HEK293 (cell line): ENCODE data around the gene MAGEB4.

Experiments
- CTCF ChIA-PET: fragments of 350-600 bp; formaldehyde crosslinking; extraction: SDS; loops from one replicate; lab custom pipeline; 2021; ENCODE audit warnings: antibody characterized with exemption; lab: Yijun Ruan, JAX
- POLR2A ChIA-PET: fragments of 300-600 bp; formaldehyde crosslinking; extraction: SDS; loops from one replicate; lab custom pipeline; 2020; ENCODE audit warnings: antibody characterized with exemption, inconsistent platforms; lab: Yijun Ruan, JAX
- H3K27ac ChIP-seq: fragments of 200-500 bp; sonication (Bioruptor generic); 2 replicates; pipeline ENCODE4 v1.5.1; 2014; ENCODE audit warnings: low read depth, low read length, control low read depth, inconsistent platforms; ENCODE audit errors: extremely low read depth
- H3K36me3 ChIP-seq, 2 experiments: fragments of 200-500 bp in 1 of 2; sonication (Bioruptor generic) in 1 of 2; 1 replicate in 1 of 2; 2 replicates in 1 of 2; pipeline ENCODE4 v1.5.1; 2014 to 2017; ENCODE audit warnings: inconsistent platforms in 2 of 2, low read length in 2 of 2; ENCODE audit not compliant: control insufficient read depth in 2 of 2, insufficient read depth in 1 of 2
- H3K4me1 ChIP-seq: fragments of 200-500 bp; sonication (Bioruptor generic); 2 replicates; pipeline ENCODE4 v1.5.1; 2014; ENCODE audit warnings: mild to moderate bottlenecking, low read length, inconsistent platforms; ENCODE audit not compliant: control insufficient read depth, insufficient read depth
- H3K4me3 ChIP-seq: 2 replicates; pipeline ENCODE4 v1.5.1; 2011; ENCODE audit warnings: low read depth, mild to moderate bottlenecking, control low read depth, low read length, moderate library complexity
- H3K9me3 ChIP-seq: fragments of 200-500 bp; sonication (Bioruptor generic); 2 replicates; pipeline ENCODE4 v1.5.1; 2014; ENCODE audit warnings: low read depth, low read length, inconsistent platforms; ENCODE audit not compliant: control insufficient read depth, insufficient read depth
- KLF8 ChIP-seq: fragments of 450-650 bp; formaldehyde crosslinking; IDR thresholded peaks from 2 replicates; pipeline ENCODE4 v1.5.1; 2016; ENCODE audit warnings: missing biosample characterization, missing genetic modification characterization
- MEIS1 ChIP-seq: sonication (generic); formaldehyde crosslinking; IDR thresholded peaks from 2 replicates; pipeline ENCODE4 v1.8.1; 2022; ENCODE audit warnings: missing genetic modification reagents, mild to moderate bottlenecking, borderline replicate concordance
- TCF7L2 ChIP-seq: IDR thresholded peaks from 2 replicates; pipeline ENCODE4 v1.6.1; 2011; ENCODE audit warnings: low read depth, mild to moderate bottlenecking, inconsistent platforms, low read length, moderate library complexity, borderline replicate concordance
- ZBTB21 ChIP-seq: fragments of 450-650 bp; formaldehyde crosslinking; IDR thresholded peaks from 2 replicates; pipeline ENCODE4 v1.5.1; 2017; ENCODE audit warnings: missing biosample characterization, missing genetic modification characterization
- ZNF10 ChIP-seq: fragments of 450-650 bp; formaldehyde crosslinking; IDR thresholded peaks from 2 replicates; pipeline ENCODE4 v1.5.1; 2017; ENCODE audit warnings: missing biosample characterization, missing genetic modification characterization
- ZNF148 ChIP-seq: fragments of 450-650 bp; formaldehyde crosslinking; IDR thresholded peaks from 2 replicates; pipeline ENCODE4 v1.5.0; 2017; ENCODE audit warnings: missing biosample characterization, missing genetic modification characterization, borderline replicate concordance
- ZNF426 ChIP-seq: fragments of 450-650 bp; formaldehyde crosslinking; IDR thresholded peaks from 2 replicates; pipeline ENCODE4 v1.5.1; 2017; ENCODE audit warnings: missing biosample characterization, missing genetic modification characterization, mild to moderate bottlenecking, inconsistent platforms, moderate library complexity
- ZNF600 ChIP-seq: fragments of 450-650 bp; formaldehyde crosslinking; IDR thresholded peaks from 2 replicates; pipeline ENCODE4 v1.5.1; 2016; ENCODE audit warnings: missing biosample characterization, missing genetic modification characterization
- ZNF610 ChIP-seq: fragments of 450-650 bp; formaldehyde crosslinking; IDR thresholded peaks from 2 replicates; pipeline ENCODE4 v1.5.1; 2016; ENCODE audit warnings: missing biosample characterization, missing genetic modification characterization, borderline replicate concordance
- TF ChIP-seq, protein P1 (sequence below): fragments of 450-650 bp; formaldehyde crosslinking; IDR thresholded peaks from 2 replicates; pipeline ENCODE4 v1.5.1; 2017; ENCODE audit warnings: missing biosample characterization, missing genetic modification characterization
- TF ChIP-seq, protein P2 (sequence below): fragments of 450-650 bp; formaldehyde crosslinking; conservative IDR thresholded peaks from 2 replicates; pipeline ENCODE4 v1.5.1; 2016; ENCODE audit warnings: low read depth, missing biosample characterization, missing genetic modification characterization
- TF ChIP-seq, protein P3 (sequence below): fragments of 450-650 bp; formaldehyde crosslinking; IDR thresholded peaks from 2 replicates; pipeline ENCODE4 v1.5.1; 2016; ENCODE audit warnings: missing biosample characterization, missing genetic modification characterization, borderline replicate concordance
- TF ChIP-seq, protein P4 (sequence below): fragments of 450-650 bp; formaldehyde crosslinking; IDR thresholded peaks from 2 replicates; pipeline ENCODE4 v1.5.1; 2016; ENCODE audit warnings: missing biosample characterization, missing genetic modification characterization, borderline replicate concordance
- TF ChIP-seq, protein P5 (sequence below): fragments of 450-650 bp; formaldehyde crosslinking; IDR thresholded peaks from 2 replicates; pipeline ENCODE4 v1.5.1; 2016; ENCODE audit warnings: missing biosample characterization, missing genetic modification characterization

MAGEB4 gene

DNA sequence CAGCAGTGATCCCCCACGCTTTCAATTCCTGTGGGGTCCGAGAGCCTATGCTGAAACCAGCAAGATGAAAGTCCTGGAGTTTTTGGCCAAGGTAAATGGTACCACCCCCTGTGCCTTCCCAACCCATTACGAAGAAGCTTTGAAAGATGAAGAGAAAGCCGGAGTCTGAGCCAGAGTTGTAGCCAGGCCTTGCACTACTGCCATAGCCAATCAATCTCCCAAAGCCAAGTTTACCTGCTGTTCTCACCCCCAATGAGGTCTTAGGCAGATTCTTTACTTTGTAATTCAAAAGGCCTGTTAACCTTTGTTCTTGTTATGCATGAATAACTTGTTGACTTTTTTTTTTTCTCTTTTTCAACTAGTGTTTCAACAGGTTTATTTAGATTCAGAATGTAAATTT, 22.4 kb upstream of the MAGEB4 start:
- H3K4me3 ChIP-seq: no peak overlapping the region
- H3K36me3 ChIP-seq: no peaks in the 10 kb centered on the region
- no peaks in the 10 kb centered on the region for H3K4me1 ChIP-seq
- no peaks in the 10 kb centered on the region for H3K9me3 ChIP-seq
- no peak overlapping the region for H3K27ac ChIP-seq
- CTCF ChIA-PET: interaction anchor here (0.6 kb wide), 1 partner anchor 78 kb away, joined by 3 read pairs; no protein-coding TSS in a partner anchor
- TF ChIP-seq ZNF10 (tag by site-specific recombination) (no peak), MEIS1 (CRISPR knock-in tag) (no peak), KLF8 (tag by site-specific recombination) (no peak), ZNF148 (no peak), ZNF610 (tag by site-specific recombination) (no peak), ZBTB21 (tag by site-specific recombination) (no peak), TCF7L2 (no peak), ZNF600 (tag by site-specific recombination) (no peak), ZNF426 (tag by site-specific recombination) (no peak)
- TF ChIP-seq, protein P1, sequence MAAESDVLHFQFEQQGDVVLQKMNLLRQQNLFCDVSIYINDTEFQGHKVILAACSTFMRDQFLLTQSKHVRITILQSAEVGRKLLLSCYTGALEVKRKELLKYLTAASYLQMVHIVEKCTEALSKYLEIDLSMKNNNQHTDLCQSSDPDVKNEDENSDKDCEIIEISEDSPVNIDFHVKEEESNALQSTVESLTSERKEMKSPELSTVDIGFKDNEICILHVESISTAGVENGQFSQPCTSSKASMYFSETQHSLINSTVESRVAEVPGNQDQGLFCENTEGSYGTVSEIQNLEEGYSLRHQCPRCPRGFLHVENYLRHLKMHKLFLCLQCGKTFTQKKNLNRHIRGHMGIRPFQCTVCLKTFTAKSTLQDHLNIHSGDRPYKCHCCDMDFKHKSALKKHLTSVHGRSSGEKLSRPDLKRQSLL (tag by site-specific recombination): no peak
- TF ChIP-seq, protein P2, sequence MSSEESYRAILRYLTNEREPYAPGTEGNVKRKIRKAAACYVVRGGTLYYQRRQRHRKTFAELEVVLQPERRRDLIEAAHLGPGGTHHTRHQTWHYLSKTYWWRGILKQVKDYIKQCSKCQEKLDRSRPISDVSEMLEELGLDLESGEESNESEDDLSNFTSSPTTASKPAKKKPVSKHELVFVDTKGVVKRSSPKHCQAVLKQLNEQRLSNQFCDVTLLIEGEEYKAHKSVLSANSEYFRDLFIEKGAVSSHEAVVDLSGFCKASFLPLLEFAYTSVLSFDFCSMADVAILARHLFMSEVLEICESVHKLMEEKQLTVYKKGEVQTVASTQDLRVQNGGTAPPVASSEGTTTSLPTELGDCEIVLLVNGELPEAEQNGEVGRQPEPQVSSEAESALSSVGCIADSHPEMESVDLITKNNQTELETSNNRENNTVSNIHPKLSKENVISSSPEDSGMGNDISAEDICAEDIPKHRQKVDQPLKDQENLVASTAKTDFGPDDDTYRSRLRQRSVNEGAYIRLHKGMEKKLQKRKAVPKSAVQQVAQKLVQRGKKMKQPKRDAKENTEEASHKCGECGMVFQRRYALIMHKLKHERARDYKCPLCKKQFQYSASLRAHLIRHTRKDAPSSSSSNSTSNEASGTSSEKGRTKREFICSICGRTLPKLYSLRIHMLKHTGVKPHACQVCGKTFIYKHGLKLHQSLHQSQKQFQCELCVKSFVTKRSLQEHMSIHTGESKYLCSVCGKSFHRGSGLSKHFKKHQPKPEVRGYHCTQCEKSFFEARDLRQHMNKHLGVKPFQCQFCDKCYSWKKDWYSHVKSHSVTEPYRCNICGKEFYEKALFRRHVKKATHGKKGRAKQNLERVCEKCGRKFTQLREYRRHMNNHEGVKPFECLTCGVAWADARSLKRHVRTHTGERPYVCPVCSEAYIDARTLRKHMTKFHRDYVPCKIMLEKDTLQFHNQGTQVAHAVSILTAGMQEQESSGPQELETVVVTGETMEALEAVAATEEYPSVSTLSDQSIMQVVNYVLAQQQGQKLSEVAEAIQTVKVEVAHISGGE (tag by site-specific recombination): no peak
- TF ChIP-seq, protein P3, sequence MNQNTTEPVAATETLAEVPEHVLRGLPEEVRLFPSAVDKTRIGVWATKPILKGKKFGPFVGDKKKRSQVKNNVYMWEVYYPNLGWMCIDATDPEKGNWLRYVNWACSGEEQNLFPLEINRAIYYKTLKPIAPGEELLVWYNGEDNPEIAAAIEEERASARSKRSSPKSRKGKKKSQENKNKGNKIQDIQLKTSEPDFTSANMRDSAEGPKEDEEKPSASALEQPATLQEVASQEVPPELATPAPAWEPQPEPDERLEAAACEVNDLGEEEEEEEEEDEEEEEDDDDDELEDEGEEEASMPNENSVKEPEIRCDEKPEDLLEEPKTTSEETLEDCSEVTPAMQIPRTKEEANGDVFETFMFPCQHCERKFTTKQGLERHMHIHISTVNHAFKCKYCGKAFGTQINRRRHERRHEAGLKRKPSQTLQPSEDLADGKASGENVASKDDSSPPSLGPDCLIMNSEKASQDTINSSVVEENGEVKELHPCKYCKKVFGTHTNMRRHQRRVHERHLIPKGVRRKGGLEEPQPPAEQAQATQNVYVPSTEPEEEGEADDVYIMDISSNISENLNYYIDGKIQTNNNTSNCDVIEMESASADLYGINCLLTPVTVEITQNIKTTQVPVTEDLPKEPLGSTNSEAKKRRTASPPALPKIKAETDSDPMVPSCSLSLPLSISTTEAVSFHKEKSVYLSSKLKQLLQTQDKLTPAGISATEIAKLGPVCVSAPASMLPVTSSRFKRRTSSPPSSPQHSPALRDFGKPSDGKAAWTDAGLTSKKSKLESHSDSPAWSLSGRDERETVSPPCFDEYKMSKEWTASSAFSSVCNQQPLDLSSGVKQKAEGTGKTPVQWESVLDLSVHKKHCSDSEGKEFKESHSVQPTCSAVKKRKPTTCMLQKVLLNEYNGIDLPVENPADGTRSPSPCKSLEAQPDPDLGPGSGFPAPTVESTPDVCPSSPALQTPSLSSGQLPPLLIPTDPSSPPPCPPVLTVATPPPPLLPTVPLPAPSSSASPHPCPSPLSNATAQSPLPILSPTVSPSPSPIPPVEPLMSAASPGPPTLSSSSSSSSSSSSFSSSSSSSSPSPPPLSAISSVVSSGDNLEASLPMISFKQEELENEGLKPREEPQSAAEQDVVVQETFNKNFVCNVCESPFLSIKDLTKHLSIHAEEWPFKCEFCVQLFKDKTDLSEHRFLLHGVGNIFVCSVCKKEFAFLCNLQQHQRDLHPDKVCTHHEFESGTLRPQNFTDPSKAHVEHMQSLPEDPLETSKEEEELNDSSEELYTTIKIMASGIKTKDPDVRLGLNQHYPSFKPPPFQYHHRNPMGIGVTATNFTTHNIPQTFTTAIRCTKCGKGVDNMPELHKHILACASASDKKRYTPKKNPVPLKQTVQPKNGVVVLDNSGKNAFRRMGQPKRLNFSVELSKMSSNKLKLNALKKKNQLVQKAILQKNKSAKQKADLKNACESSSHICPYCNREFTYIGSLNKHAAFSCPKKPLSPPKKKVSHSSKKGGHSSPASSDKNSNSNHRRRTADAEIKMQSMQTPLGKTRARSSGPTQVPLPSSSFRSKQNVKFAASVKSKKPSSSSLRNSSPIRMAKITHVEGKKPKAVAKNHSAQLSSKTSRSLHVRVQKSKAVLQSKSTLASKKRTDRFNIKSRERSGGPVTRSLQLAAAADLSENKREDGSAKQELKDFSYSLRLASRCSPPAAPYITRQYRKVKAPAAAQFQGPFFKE (tag by site-specific recombination): no peak
- TF ChIP-seq, protein P4, sequence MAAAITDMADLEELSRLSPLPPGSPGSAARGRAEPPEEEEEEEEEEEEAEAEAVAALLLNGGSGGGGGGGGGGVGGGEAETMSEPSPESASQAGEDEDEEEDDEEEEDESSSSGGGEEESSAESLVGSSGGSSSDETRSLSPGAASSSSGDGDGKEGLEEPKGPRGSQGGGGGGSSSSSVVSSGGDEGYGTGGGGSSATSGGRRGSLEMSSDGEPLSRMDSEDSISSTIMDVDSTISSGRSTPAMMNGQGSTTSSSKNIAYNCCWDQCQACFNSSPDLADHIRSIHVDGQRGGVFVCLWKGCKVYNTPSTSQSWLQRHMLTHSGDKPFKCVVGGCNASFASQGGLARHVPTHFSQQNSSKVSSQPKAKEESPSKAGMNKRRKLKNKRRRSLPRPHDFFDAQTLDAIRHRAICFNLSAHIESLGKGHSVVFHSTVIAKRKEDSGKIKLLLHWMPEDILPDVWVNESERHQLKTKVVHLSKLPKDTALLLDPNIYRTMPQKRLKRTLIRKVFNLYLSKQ (tag by site-specific recombination): no peak
- TF ChIP-seq, protein P5, sequence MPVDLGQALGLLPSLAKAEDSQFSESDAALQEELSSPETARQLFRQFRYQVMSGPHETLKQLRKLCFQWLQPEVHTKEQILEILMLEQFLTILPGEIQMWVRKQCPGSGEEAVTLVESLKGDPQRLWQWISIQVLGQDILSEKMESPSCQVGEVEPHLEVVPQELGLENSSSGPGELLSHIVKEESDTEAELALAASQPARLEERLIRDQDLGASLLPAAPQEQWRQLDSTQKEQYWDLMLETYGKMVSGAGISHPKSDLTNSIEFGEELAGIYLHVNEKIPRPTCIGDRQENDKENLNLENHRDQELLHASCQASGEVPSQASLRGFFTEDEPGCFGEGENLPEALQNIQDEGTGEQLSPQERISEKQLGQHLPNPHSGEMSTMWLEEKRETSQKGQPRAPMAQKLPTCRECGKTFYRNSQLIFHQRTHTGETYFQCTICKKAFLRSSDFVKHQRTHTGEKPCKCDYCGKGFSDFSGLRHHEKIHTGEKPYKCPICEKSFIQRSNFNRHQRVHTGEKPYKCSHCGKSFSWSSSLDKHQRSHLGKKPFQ (tag by site-specific recombination): no peak
- POLR2A ChIA-PET: no interaction called here
